HT1080 (cell line): ENCODE results near the gene SYNE2. TPM values are rescaled to one million over a fixed set of nuclear protein-coding genes. Genes with fewer than 3 reads are reported as not detected.
"Not testable (repeated sequence)": the region's sequence is repeated elsewhere in the genome, so short reads cannot be mapped to it uniquely, and the experiment has no call there.

Experiments
- DNase-seq: peaks from one replicate; pipeline ENCODE4 v3.0.0-alpha.2; 2015; ENCODE audit warnings: low read depth
- total RNA-seq: library from RNA; depleted of rRNA; stranded (reverse); fragments of >200 nt; shearing (Covaris generic); gene quantifications from 2 replicates; pipeline ENCODE4 v1.2.3, GENCODE V29; 2014

SYNE2 gene
- total RNA-seq, 1 experiment from 2014 or later, result 6.9 TPM

DNA sequence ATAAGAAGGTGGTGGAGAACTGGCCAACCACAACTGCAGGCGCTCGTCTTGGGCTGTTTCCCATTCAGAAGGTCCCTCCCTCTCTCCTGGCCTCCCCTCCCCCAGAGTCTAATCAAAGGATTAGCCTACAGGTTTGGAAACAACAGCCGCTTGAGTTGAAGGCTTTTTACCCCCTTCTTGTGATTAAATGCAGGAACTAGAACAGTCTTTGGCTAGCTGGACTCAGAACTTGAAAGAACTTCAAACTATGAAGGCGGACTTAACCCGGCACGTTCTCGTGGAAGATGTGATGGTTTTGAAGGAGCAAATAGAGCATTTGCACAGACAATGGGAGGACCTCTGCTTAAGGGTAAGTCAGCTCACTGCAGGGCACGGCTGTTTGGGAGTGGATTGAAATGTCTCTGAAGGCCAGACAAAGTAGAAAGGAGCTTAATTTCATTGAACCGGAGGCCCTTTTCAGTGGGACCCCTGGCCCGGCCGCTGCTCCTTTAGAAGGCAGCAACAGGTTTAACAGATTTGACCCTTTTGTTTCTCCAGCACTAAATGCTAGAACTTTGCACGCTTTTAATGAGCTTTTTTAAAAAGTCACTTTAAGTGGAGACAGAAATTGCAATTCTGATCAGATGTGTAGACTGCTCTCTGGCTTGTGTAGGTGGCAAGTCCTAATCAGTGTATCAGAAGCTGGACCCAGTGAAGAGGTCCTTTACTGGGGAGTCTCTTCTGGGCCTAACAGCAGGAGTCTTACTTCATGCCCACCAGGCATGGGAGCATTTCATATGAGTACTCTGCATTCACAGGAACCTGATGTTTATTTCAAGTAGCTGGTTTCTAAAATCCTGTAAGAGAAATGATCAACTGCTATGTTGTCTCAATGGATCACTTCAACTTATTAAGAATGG is 333.7 kb downstream of the SYNE2 start:
- DNase-seq, result no peak

- DNase-seq, result no peak
Observed at GRCh38 chr14:64187331-64187730, 334.5 kb downstream of the SYNE2 start.

- no peak for DNase-seq
Observed at GRCh38 chr14:64190974-64191502, 338.2 kb downstream of the SYNE2 start.

DNA sequence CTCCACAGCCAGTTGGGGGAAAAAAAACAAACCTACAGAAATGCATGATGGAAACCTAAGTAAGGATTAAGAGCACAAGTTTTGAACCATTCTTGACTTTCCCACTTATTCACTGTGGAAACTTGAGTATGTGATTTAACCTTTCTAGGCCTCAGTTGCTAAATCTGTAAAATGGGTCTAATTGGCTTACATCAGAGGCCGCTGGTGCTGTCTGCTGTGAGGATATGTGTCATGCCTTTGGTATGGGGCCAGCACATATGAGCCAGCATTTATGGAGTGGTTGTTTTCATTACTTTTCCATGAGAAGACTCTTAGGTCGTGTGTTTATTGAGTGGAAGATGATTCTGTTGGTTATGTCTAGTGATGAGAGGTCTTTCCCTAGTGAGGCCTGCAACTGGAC is 339.0 kb downstream of the SYNE2 start:
- DNase-seq, result peak; percentile 88

DNA sequence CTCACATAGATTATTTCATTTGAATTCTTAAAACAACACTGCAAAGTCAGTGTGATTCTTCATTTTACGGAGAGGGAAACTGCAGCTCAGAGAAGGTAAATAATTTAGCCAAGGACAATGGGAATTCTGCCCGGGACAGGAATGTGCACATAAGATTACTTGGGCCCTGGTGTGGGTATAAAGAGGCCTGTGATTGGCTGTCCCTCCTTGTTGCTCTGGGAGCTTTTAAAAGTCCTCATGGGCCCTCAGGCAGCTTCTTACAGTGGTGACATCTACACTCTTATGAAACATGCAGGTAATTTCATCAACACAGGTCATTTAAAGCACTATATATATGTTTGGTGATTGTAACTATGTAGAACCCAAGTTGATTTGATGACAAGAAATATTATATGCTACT is 341.0 kb downstream of the SYNE2 start:
- DNase-seq, result no peak

DNA sequence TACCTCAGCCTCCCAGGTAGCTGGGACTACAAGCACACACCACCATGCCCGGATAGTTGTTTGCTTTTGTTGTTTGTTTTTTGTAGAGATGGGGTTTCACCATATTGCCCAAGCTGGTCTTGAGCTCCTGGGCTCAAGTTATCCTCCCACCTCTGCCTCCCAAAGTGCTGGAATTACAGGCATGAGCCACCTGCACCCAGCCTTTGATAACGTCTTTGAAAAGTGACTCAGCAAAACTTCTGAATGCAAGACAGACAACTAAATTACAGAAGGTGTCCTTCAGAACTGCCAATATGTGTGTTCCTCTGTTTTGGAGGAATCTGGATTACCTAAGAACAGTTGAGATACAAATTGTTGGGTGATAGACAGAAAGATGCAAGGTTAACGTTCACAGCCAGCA is 341.6 kb downstream of the SYNE2 start:
- no peak for DNase-seq

GRCh38 chr14:64195199-64195598 is 342.4 kb downstream of the SYNE2 start:
- DNase-seq, result no peak

- DNase-seq, result no peak
Observed at GRCh38 chr14:64196056-64196455, 343.3 kb downstream of the SYNE2 start.

DNA sequence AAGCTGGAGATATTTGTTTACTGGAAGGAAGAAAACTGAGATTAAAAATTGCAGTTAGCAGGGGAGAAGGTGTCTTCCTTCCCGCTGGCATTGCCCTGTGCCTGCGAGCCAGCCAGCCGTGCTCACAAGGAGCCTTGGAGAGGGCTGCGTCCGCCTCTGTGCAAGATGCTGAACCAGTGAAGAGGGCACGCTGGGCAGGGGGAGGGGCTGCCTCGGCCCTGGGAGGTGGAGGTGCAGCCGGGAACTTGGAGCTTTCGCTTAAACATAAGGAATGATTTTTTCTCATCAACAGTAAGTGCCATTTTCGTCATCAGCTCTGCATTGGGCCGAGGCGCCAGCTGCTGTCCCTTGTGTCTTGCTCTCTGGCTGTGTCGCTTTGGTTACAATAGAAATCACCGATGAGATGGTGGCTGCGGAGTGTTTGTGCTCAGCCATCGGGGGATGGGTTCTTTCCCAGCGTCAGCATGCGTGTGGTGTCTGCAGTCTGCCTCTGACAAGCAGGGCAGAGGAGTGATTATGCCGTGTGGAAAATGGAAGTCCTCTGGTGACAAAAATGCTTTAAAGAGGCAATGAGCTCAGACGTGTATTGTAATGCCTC is 344.1 kb downstream of the SYNE2 start:
- DNase-seq, result peak; percentile 34

- DNase-seq, result no peak
Observed at GRCh38 chr14:64197996-64198395, 345.2 kb downstream of the SYNE2 start.

DNA sequence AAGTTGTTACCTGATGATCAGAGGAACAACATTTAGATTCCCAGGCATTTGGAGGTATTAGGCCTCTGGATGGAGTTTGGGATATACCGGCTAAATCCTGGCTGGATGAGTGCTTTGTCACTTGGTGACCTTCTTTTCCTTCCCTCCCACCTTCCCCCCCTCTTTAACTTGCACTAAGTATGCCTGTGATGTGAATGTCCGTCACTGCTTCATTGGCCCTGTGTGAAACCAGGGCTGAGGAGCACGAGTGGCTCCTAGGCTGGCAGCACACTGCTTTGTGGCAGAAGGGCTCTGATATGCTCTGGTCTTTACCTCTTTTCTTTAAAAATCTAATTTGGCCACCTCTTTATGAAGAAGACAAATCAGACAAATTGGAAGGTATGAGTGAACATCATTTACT is 345.7 kb downstream of the SYNE2 start:
- DNase-seq, result no peak

DNA sequence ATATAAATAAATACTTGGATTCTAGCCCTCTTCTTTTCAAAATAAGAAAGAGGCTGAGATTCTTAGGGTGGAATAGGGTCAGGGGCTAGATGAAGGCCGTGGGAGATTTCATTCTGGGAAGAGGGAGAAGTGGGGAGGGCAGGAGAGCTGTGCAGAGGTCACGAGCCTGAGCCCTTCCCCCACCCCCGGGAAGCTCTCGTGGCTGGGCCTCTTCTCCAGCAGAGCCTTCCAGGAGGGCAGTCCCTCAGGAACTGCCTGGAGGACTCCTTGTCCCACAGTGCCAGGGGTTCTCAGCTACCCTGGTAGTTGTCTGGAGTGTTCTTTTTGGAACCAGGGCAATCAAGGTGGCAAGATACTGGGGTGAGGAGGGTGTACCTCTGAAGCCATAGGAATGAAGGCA is 347.4 kb downstream of the SYNE2 start:
- no peak for DNase-seq

- DNase-seq, result no peak
Observed at GRCh38 chr14:64201296-64201695, 348.5 kb downstream of the SYNE2 start.

- DNase-seq, result no peak
Observed at GRCh38 chr14:64201921-64202545, 349.2 kb downstream of the SYNE2 start.

GRCh38 chr14:64202716-64203115 is 349.9 kb downstream of the SYNE2 start:
- no peak for DNase-seq

DNA sequence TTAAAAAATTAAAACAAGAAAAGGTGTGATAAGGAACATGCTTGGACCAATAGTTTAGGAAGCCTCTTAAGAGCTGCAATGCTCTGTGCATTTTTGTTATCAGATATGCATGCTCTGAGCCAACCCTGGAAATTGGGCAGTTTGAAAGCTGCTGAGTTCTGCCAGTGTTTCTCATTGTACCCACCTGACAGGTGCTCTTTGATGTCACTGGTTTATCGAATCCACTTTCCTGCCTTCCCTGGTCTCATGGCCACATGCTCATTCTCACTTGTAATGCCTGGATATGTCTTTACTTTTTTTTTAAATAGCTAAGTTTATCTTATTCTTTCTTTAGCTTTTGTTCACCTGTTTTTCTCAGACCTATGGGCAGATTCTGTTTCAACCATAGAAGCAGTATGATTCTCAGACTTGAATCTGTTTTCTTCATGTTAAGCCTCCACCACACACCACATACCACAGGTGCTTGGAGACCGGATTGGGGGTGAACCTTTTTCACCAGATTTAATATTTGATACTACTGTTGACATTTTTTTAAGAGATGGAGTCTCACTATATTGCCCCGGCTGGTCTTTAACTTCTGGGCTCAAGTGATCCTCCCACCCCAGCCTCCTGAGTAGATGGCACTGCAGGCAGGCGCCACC is 350.7 kb downstream of the SYNE2 start:
- DNase-seq, result no peak

- DNase-seq, result no peak
Observed at GRCh38 chr14:64208261-64208660, 355.5 kb downstream of the SYNE2 start.

DNA sequence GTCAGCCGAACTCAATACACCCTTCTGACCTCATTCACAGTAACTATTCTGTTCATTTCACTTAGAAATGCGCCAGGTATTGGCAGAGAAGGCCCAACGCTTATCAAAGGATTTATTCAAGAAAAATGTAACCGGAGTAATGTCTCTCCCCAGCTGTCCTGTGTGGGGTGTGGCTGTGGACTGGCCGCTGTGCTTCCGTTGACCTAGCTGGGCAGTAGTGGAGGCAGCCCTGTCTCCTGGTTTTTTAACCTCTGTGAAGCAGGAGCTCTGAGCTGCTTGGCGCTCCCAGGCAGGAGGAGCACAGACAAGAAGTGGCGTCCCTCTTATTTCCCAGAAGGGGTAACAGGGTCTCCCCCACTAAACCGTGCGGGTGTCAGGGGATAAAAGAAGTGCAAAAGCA is 356.2 kb downstream of the SYNE2 start:
- no peak for DNase-seq

GRCh38 chr14:64209444-64210131 is 356.8 kb downstream of the SYNE2 start:
- no peak for DNase-seq

DNA sequence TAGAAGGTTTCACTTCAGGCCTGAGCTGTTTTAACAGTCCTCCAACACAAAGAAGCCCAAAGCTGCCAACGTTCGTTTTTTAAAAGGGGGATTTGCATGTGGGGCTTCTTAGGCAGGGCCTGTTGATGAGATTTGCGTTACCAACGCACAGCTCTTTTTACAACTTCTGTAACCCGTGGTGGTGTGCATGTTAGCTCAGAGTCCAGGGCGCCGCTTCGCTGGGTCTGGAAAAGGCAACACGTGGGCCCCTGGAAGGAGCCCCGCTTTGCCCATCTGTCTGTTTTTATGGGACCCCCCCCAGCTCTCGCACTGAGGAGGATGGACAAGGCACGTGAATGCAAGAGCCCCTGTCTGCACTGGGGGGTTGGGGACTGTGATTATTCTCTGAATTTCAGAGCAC is 357.4 kb downstream of the SYNE2 start:
- no peak for DNase-seq

GRCh38 chr14:64210912-64211311 is 358.1 kb downstream of the SYNE2 start:
- not testable (repeated sequence) for DNase-seq
